ENCODE results near the gene RBFOX1.

The RBFOX1 gene

GRCh38 chr16:7332611-7333010 is at the start of gene RBFOX1:
Gene RBFOX1, plus strand, starts transcription at chr16:7332845.
- DNase-seq = no peak

DNA sequence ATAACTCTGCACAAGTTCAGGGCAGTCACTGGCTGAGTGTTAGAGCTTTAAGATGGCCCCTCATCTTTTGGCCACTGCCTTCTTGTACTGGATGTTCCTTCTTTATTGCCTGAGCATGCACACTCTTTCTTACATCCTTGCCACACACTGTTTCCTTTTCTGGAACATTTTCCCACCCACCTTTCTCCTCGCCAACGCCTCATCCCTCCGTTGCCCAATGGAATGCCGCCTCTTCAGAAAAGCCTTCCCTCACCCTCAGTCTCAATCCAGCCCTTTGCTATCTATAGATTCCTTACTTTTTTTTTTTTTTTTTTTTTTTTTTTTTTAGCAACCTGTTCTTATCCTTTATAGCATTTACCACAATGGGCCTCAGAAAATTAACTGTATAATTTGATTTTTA is 47.9 kb upstream of the RBFOX1 start:
- DNase-seq = no peak

DNA sequence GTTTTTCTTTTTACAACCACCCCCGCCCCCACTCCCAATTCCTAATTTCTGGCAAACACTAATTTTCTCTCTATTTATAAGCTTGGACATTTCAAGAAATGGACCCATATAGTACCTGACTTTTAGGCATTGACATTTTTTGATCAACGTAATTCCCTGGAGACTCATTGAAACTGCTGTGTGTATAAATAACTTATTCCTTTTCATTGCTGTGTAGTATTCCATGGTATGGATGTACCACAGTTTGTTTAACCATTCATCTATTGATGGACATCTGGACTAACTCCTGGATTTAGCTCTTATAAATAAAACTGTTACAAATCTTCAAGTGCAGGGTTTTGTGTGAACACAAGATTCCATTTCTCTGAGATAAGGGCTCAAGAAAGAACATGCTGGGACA is 47.1 kb upstream of the RBFOX1 start:
- no peak for DNase-seq

DNA sequence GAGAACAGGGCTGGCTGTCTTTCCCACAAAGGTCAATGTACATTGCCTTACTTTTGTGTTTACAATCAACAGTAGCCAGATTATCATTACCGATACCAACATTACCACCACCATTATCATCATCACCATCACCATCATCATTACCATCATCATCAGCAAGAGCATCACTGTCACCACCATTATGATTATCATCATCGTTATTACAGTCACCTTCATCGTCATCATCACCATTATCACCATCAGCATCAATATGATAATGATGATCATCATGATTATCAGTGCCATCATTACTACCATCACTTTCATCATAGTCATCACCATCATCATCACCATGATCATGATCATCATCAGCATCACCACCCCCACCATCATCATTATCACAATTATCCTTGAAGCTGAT is 43.3 kb upstream of the RBFOX1 start:
- no peak for DNase-seq

DNA sequence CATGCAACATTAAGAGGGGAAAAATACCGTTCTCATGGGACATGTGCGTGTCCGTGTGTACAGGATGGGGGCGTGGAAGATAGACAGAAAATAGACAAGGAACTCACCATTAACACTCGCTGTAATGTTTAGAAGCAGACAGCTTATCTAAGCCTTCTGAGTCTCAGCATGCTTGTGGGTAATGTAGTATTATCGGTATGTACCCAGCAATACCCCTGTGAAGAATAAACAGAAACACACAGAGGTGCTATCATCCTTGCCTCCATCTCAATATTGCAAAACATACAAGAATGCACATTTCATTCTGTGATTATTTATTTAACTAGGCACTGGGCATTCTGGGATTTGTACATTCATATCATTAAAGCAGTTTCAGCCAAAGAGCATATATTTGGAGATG is 42.0 kb upstream of the RBFOX1 start:
- no peak for DNase-seq

DNA sequence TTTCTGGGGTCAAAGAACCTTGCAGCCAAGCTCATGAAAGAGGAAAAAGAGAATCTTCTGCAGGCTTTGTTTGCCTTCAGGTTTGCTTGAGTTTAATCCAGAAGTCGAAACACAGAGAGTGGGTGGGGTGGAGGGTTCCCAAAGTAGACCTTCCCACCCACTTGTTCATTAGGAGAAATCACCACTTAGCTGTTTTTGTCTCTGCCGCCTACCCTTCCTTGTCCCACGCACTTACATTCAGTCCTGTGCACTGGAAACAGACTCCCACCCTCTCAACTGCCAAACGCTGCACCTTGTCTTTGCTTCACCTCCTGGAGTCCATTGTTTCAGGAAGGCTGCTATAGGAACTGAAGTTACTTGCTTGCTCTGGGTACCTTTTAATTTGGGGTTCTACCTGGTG is 38.6 kb upstream of the RBFOX1 start:
- no peak for DNase-seq

DNA sequence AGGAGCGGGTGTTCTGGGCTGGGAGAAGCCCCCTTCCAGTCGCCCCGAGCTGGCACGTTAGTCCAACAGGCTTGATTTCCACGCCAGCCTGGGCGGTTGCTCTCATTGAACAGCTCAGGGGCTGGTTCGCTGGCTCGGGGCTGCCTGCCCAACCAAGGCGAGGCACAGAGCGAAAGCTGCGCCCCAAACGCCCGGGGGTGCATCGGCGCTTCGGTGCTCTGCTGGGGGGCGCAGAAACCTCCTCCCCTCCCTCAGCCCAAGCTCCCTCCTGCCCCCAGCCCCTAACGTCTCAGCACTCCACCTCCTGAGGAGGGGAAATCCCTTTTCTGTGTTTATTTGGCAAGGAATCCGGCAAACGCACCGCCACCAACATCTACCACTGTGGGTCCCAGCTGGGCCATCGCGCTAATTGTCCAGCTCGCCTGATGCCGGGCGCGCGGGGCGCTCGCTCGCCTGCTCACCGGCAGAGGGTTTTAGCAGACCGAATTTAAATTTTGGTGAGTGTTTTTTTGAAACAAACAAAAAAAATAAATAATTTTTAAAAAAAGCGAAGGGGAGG is 29.5 kb upstream of the RBFOX1 start:
- no peak for DNase-seq

- DNase-seq = no peak
These were observed 28.9 kb upstream of the RBFOX1 start for GRCh38 chr16:7303660-7304200.

DNA sequence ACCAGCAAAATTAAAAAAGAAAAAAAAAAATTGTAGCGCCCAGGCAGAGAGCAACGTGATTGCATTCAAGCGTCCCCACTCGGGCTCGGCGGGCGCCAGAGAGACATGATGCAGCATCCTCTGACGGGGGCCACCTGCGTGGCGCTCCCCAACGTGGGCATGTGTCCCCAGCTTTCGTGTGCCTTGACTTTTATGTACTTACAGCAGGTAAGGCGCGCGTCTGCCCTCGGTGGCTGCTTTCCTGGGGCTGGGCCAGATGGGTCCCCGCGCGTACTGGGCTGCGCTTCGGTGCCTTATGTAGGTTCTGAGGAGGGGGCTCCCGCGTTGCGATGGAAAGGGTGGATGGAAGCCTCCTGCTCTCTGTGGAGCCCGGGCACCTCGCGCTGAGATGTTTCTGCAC is 28.4 kb upstream of the RBFOX1 start:
- DNase-seq = no peak

- no peak for DNase-seq
These were observed 27.7 kb upstream of the RBFOX1 start for GRCh38 chr16:7304958-7305357.

- no peak for DNase-seq
These were observed 19.5 kb upstream of the RBFOX1 start for GRCh38 chr16:7313170-7313569.

DNA sequence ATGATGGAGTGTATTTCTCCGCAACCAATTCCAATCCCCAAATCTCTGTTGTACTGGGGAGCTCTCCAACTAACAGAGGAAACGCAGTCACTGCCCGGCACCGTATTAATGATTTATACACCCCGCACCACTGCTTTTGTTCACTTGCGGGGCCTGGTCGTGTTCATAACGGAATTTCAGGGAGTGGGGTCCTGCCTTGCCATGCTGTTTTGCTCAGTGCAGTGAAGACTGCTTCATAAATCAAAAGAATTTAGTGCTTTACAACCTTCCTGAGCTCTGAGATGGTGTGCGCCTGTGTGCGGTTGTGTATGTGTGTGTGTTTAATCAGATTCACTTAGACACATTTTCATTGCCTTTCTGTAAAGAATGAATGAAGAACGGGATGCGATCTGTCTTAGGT is 18.5 kb upstream of the RBFOX1 start:
- no peak for DNase-seq

- DNase-seq = no peak
These were observed 16.8 kb upstream of the RBFOX1 start for GRCh38 chr16:7315813-7316212.

GRCh38 chr16:7316281-7316888 is 16.3 kb upstream of the RBFOX1 start:
- DNase-seq = no peak

GRCh38 chr16:7317982-7318381 is 14.7 kb upstream of the RBFOX1 start:
- DNase-seq = no peak

DNA sequence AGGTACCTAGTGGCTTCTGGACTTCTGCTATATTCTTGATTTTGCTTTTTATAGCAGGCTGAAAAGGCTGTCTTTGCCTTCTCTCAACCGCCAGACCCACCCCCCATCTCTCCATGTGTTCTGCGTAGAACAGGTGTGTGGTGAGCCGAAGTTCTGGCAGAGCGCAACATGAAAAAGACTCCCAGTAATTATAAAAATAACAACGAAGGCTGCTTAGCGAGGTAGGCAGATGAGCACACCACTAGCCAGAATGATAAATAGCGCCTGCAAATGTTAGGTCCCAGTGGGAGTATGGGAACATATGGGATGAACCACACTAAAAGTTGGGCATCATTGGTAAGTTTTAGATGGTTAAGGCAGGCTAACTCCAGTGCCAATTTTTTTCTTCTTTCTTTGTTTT is 14.0 kb upstream of the RBFOX1 start:
- DNase-seq = no peak

DNA sequence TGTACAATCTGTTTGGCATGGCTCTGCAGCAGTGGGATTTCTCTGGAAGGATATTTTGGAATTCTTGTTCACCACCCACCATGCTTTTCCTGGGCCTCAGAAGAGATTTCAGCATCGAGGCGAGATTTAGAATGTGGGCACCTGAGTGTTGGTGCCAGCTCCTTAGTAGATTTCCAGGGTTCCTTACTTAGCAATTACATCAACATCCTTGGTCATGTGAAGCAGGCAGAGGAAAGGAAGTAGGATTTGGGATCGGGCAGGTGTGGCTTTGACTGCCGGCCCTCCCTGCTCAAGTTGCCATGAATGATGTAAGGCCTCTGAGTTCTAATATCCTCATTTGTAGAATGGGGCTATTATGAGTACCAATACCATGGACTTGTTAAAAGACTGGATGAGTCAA is 13.1 kb upstream of the RBFOX1 start:
- no peak for DNase-seq

- DNase-seq = no peak
These were observed 11.0 kb upstream of the RBFOX1 start for GRCh38 chr16:7321661-7322060.

GRCh38 chr16:7324321-7324720 is 8.3 kb upstream of the RBFOX1 start:
- no peak for DNase-seq

GRCh38 chr16:7325834-7326233 is 6.8 kb upstream of the RBFOX1 start:
- no peak for DNase-seq

DNA sequence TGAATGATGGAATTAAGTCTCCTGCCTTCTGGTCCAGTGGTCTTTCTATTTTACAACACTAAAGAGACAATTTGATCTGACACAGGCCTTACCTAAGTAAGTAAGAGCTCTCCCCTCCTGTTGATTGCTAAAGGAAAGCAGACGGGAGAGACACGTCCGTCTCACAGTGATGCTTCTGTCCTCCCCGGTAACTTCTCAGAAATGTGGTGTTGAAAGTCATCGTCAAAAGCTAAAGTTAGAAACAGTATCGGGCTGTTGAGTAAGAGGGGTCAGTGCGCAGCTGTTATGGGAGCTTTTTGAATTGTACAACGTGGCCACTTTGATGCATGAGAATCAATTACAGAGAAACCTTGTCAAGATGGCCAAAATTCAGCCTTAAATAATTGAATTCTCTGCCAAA is 1.9 kb upstream of the RBFOX1 start:
- no peak for DNase-seq

DNA sequence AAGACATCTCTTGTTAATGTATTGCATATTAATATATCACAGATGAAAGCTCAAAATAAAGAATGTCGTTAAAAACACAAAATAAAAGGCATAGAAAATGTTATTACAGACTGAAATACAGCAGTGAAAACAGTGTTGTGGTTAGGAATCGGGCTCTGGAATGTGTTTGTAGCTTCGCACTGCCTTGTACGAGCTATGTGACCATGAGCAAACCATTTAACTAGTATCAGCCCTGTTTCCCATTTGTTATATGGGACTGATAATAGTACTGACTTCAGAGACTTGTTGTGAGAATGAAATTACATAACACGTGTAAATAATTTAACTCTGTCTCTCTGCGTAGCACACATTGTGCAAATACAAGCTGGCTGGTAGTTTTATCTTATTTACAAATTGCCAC is 648 bp upstream of the RBFOX1 start:
- no peak for DNase-seq

GRCh38 chr16:7333180-7333725 is 608 bp downstream of the RBFOX1 start:
- no peak for DNase-seq

DNA sequence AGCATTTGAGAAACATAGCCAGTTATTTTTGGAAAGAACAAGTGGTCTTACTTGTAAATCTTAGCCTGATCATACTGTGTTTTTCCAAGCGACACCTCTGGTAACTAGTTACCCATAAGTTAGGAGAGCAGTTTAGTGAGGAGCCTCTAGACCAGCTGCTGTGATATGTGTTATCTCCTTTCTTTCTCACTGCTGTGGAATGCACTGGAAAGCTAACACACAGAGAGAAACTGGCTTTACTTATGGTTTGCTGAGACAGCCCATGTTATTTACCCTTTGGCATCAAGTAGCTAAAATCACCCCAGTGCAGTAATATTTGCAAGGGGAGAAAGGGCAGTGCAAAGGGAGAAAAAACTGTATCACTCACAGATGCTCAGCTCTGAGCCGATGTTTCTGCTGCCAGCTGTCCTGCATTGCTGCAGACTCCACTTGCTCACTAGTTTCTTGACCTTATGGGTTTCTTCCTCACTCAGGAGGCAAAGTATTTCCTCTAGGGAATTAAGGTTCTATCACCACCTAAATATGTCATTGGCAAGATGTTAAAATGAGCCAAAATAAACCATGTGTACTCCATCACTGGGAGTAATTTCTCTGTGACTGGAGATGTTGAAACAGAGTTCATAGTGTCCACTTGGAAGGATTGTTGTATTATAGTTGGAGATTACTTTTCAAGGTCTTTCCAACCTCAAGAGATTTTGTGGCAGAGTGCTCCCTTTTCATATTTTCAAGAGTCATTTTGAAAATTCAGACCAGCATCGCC is 2.3 kb downstream of the RBFOX1 start:
- no peak for DNase-seq
